Fibroblast of peridontal ligament (primary cell): ENCODE results near the gene FLNB.

ENCODE experiments used
- DNase-seq: peaks from one replicate; pipeline ENCODE4 v3.0.0-alpha.2; 2010; ENCODE audit errors: extremely low read depth

FLNB gene

GRCh38 chr3:58029842-58030584, 21.8 kb downstream of the FLNB start:
- no peak for DNase-seq

- no peak for DNase-seq
Observed at GRCh38 chr3:58032186-58032585, 24.0 kb downstream of the FLNB start.

- no peak for DNase-seq
Observed at GRCh38 chr3:58034738-58035523, 26.7 kb downstream of the FLNB start.

- peak; percentile 56 for DNase-seq
Observed at GRCh38 chr3:58035524-58036255, 27.5 kb downstream of the FLNB start.

- no peak for DNase-seq
Observed at GRCh38 chr3:58036293-58037032, 28.2 kb downstream of the FLNB start.

- no peak for DNase-seq
Observed at GRCh38 chr3:58037141-58037910, 29.1 kb downstream of the FLNB start.

- DNase-seq = no peak
Observed at GRCh38 chr3:58038675-58039292, 30.6 kb downstream of the FLNB start.

- no peak for DNase-seq
Observed at GRCh38 chr3:58039601-58040000, 31.4 kb downstream of the FLNB start.

- peak; percentile 32 for DNase-seq
Observed at GRCh38 chr3:58041182-58041825, 33.1 kb downstream of the FLNB start.

GRCh38 chr3:58041826-58042324, 33.7 kb downstream of the FLNB start:
- peak; percentile 84 for DNase-seq

- DNase-seq = peak; percentile 45
Observed at GRCh38 chr3:58042947-58043707, 34.9 kb downstream of the FLNB start.

- DNase-seq = no peak
Observed at GRCh38 chr3:58043933-58044332, 35.7 kb downstream of the FLNB start.

- peak; percentile 90 for DNase-seq
Observed at GRCh38 chr3:58044691-58045483, 36.7 kb downstream of the FLNB start.

GRCh38 chr3:58047826-58048225, 39.6 kb downstream of the FLNB start:
- DNase-seq = peak; percentile 67

- DNase-seq = no peak
Observed at GRCh38 chr3:58048301-58048700, 40.1 kb downstream of the FLNB start.

GRCh38 chr3:58049143-58049785, 41.0 kb downstream of the FLNB start:
- DNase-seq = peak; percentile 52

- DNase-seq = peak; percentile 86
Observed at GRCh38 chr3:58051196-58051595, 43.0 kb downstream of the FLNB start.
